K562 (cell line): Measurements from ENCODE around the gene PHLDB1. TPM values are rescaled to one million over a fixed set of nuclear protein-coding genes. Genes with fewer than 3 reads are reported as not detected.

Experiments
- FOXA3 ChIP-seq, 2 experiments: fragments of 450-650 bp in 1 of 2; sonication (generic) in 1 of 2; formaldehyde crosslinking; IDR thresholded peaks in 1 of 2; conservative IDR thresholded peaks in 1 of 2; 2 replicates each; pipeline versions ENCODE4 v1.4.0 to v1.8.0; 2020 to 2022; ENCODE audit warnings: mild to moderate bottlenecking in 2 of 2, missing genetic modification reagents in 1 of 2
- GMEB1 ChIP-seq: fragments of 250-450 bp; sonication (Bioruptor Pico); IDR thresholded peaks from 2 replicates; pipeline ENCODE4 v1.4.0; 2020; ENCODE audit warnings: mild to moderate bottlenecking
- ID3 ChIP-seq, 2 experiments: fragments of 250-450 bp in 1 of 2; fragments of 450-650 bp in 1 of 2; sonication (Bioruptor Pico) in 1 of 2; IDR thresholded peaks; 2 replicates each; pipeline versions ENCODE4 v1.6.1 to v1.8.0; 2016 to 2021; ENCODE audit warnings: mild to moderate bottlenecking in 2 of 2, moderate library complexity in 2 of 2, missing compliant biosample characterization in 1 of 2, missing genetic modification characterization in 1 of 2
- KLF10 ChIP-seq: fragments of 250-450 bp; sonication (Bioruptor Pico); IDR thresholded peaks from 2 replicates; pipeline ENCODE4 v1.6.1; 2021; ENCODE audit warnings: matching md5 sums
- NR2C2 ChIP-seq, 2 experiments: fragments of 200-800 bp in 1 of 2; sonication (Bioruptor generic) in 1 of 2; sonication (generic) in 1 of 2; formaldehyde crosslinking in 1 of 2; IDR thresholded peaks; 2 replicates each; pipeline versions ENCODE4 v1.6.1 to v1.8.0; 2016 to 2022; ENCODE audit warnings: mild to moderate bottlenecking in 1 of 2, missing compliant biosample characterization in 1 of 2, missing genetic modification characterization in 1 of 2, missing genetic modification reagents in 1 of 2
- POLR2G ChIP-seq: fragments of 200-400 bp; formaldehyde crosslinking; IDR thresholded peaks from 2 replicates; pipeline ENCODE4 v1.6.1; 2017; ENCODE audit warnings: low read depth, mild to moderate bottlenecking, antibody characterized with exemption, low read length, moderate library complexity
- POLR2H ChIP-seq: IDR thresholded peaks from 2 replicates; pipeline ENCODE4 v1.6.1; 2016; ENCODE audit warnings: missing genetic modification characterization, low read depth, mild to moderate bottlenecking, control low read depth, missing compliant biosample characterization, moderate library complexity
- PREB ChIP-seq: sonication (generic); formaldehyde crosslinking; IDR thresholded peaks from 2 replicates; pipeline ENCODE4 v1.8.1; 2023; ENCODE audit warnings: mild to moderate bottlenecking, missing genetic modification reagents
- PYGO2 ChIP-seq: fragments of 450-650 bp; IDR thresholded peaks from 2 replicates; pipeline ENCODE4 v1.6.1; 2016; ENCODE audit warnings: mild to moderate bottlenecking, missing genetic modification characterization, moderate library complexity, missing compliant biosample characterization
- RBBP5 ChIP-seq: fragments of 200-600 bp; sonication (generic); IDR thresholded peaks from 2 replicates; pipeline ENCODE4 v1.6.1; 2012; ENCODE audit warnings: borderline replicate concordance, mild to moderate bottlenecking, low read length, control low read depth, inconsistent platforms; ENCODE audit not compliant: insufficient read depth, poor library complexity, severe bottlenecking
- REST ChIP-seq, 2 experiments: fragments of 450-650 bp; formaldehyde crosslinking in 1 of 2; IDR thresholded peaks; 2 replicates each; pipeline versions ENCODE4 v1.4.0 to v1.6.1; 2014 to 2020; ENCODE audit warnings: mild to moderate bottlenecking in 2 of 2, borderline replicate concordance in 1 of 2, low read depth in 1 of 2
- TEAD2 ChIP-seq: fragments of 450-650 bp; IDR thresholded peaks from 2 replicates; pipeline ENCODE4 v1.6.1; 2016; ENCODE audit warnings: missing genetic modification characterization, control low read depth, missing compliant biosample characterization
- ZNF76 ChIP-seq: fragments of 250-450 bp; sonication (Bioruptor Pico); IDR thresholded peaks from 2 replicates; pipeline ENCODE4 v1.4.0; 2020; ENCODE audit warnings: mild to moderate bottlenecking, moderate library complexity, borderline replicate concordance
- ZSCAN32 ChIP-seq: fragments of 450-650 bp; formaldehyde crosslinking; IDR thresholded peaks from 2 replicates; pipeline ENCODE4 v1.4.0; 2020; ENCODE audit warnings: mild to moderate bottlenecking, moderate library complexity
- polyA plus RNA-seq, 8 experiments: library from polyadenylated mRNA; depleted of rRNA in 4 of 8; stranded (reverse) in 5 of 8; unstranded in 3 of 8; fragments of >200 nt; fragmentation: Nextera tagmentation in 2 of 8; fragmentation: Illumina TruSeq in 1 of 8; extraction: Ambion mirVana in 2 of 8; extraction: Trizol in 1 of 8; gene quantifications; 2 replicates each; pipeline versions ENCODE4 v1.2.1 to v1.2.3, GENCODE V29; 2011 to 2014; ENCODE audit warnings: inconsistent platforms in 1 of 8, missing spikeins in 1 of 8
- total RNA-seq, 7 experiments: library from RNA; depleted of rRNA in 6 of 7; stranded (reverse); fragments of >200 nt in 6 of 7; fragmentation: Illumina TruSeq in 2 of 7; extraction: Trizol in 2 of 7; gene quantifications; 2 replicates each; pipeline versions ENCODE4 v1.2.1 to v1.2.3, GENCODE V29; 2011 to 2021; ENCODE audit warnings: low replicate concordance in 1 of 7

Gene PHLDB1
- total and polyA plus RNA-seq, 9 of the 15 experiments (the other 6 are each of a cell fraction or from before 2014, with no cell fraction given) = 2.0 to 28.7 (median 16.2) TPM

GRCh38 chr11:118620529-118621070 is 13.2 kb downstream of the PHLDB1 start (continued):
- TF ChIP-seq REST (IDR thresholded peaks at IDR 0.05; ENCODE audit: borderline replicate concordance) (peak; percentile 82), REST (CRISPR knock-in tag; IDR thresholded peaks at IDR 0.05; ENCODE audit: low read depth) (peak; percentile 56), RBBP5 (no peak), ID3 (CRISPR knock-in tag; IDR thresholded peaks at IDR 0.05) (no peak), ID3 (tag; IDR thresholded peaks at IDR 0.05) (peak; percentile 76; the same call in 1 of the 2 replicates), TEAD2 (tag) (0 out of 2 replicates have a peak, but pooled peaks have one; percentile 33), GMEB1 (CRISPR knock-in tag) (no peak), POLR2G (peak; percentile 26; the same call in 1 of the 2 replicates), ZSCAN32 (CRISPR knock-in tag) (no peak), ZNF76 (CRISPR knock-in tag) (no peak), PREB (no peak), FOXA3 (CRISPR knock-in tag; conservative IDR thresholded peaks at IDR 0.05 in 1 of 2, IDR thresholded peaks at IDR 0.05 in 1 of 2) (peak in 1 of 2 experiments; percentile 29; a peak in 1 of 4 replicates), NR2C2 (CRISPR knock-in tag; IDR thresholded peaks at IDR 0.05) (no peak), NR2C2 (tag; IDR thresholded peaks at IDR 0.05) (peak; percentile 85), KLF10 (CRISPR knock-in tag) (no peak), POLR2H (tag) (peak; percentile 22; the same call in 1 of the 2 replicates), PYGO2 (peak; percentile 11; the same call in 1 of the 2 replicates)
